KOPT-K1 (cell line): Measurements from ENCODE around the gene PPM1H.

Experiments used
- H3K27ac ChIP-seq: fragments of 200-600 bp; sonication (generic); 2 replicates; pipeline ENCODE4 v1.5.1; 2016; ENCODE audit warnings: antibody characterized with exemption, mild to moderate bottlenecking, low read depth, low read length; ENCODE audit not compliant: poor library complexity, severe bottlenecking
- H3K36me3 ChIP-seq: fragments of 200-600 bp; sonication (generic); 2 replicates; pipeline ENCODE4 v1.5.1; 2017; ENCODE audit warnings: antibody characterized with exemption, mild to moderate bottlenecking, low read length, moderate library complexity; ENCODE audit not compliant: insufficient read depth
- H3K9me3 ChIP-seq: fragments of 200-600 bp; sonication (generic); 2 replicates; pipeline ENCODE4 v1.5.1; 2017; ENCODE audit warnings: antibody characterized with exemption, low read length, mild to moderate bottlenecking; ENCODE audit not compliant: insufficient read depth, poor library complexity, severe bottlenecking

The PPM1H gene

GRCh38 chr12:62925680-62926079, 9.3 kb downstream of the PPM1H start:
- H3K9me3 ChIP-seq: no peaks in the 10 kb centered on the region
- H3K36me3 ChIP-seq: no peaks in the 10 kb centered on the region
- H3K27ac ChIP-seq: no peak overlapping the region

DNA sequence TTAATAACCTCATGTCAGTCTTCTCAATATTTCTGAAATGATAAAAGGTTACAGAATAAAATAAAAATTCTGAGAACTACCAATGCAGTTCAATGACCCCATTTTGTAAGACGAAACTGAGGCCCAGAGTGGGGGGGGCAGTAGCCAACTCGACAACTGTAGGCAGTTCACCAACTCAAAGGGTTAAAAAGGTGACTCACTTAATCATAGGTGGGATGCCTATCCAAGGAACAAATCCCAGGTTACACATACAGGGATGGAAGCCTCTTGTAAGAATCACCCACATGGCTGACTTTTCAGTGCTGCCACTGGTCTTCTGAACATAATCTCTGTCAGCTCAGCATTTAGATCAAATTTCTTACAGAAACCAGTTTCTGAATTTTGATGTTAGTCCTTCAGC, 10.9 kb downstream of the PPM1H start:
- Histone ChIP-seq H3K9me3 (no peaks in the 10 kb centered on the region), H3K27ac (no peak overlapping the region), H3K36me3 (no peaks in the 10 kb centered on the region)

DNA sequence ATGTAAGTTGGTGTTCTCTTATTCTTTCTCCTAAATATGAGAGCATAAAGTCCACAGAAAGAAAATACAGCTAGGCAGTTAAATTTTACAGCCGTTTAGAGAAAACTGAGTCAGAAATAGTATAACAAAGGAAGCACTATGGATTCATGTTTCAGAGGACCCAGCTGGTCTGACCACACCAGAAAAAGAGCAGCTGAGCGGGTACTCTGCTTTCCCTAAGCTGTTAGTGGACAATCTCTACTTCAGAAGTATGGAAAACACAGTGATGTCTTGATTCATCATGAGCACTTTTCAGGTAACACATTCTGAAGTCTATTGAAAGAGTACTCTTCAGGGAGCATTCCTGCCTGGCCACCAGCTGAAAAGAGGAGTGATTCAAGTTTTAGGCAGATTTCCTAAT, 12.4 kb downstream of the PPM1H start:
- no peak overlapping the region for H3K27ac ChIP-seq
- H3K36me3 ChIP-seq: no peaks in the 10 kb centered on the region
- H3K9me3 ChIP-seq: no peaks in the 10 kb centered on the region

GRCh38 chr12:62919838-62920237, 15.1 kb downstream of the PPM1H start:
- no peaks in the 10 kb centered on the region for H3K36me3 ChIP-seq

DNA sequence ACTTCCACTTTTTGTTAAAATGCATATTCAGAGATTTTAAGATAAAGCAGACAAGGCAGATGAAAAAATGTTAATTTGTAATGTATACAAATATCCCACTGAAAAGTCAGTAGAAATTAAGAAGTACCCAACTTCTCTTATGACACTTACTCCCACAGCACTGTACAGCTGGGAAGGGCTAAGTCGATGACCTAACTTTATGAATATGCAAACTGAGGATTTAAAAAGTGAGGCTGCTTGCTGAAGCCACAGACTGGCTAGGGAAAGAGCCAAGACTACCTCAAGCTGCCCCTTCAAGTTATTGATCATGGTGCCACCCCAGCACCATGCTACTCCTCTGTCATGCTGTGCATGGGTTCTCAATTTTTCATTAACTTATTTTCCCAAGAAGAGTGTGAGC, 17.0 kb downstream of the PPM1H start:
- Histone ChIP-seq H3K36me3 (no peaks in the 10 kb centered on the region), H3K9me3 (no peaks in the 10 kb centered on the region), H3K27ac (no peak overlapping the region)

More at GRCh38 chr12:62919838-62920237, 15.1 kb downstream of the PPM1H start:
- no peaks in the 10 kb centered on the region for H3K9me3 ChIP-seq
- H3K27ac ChIP-seq: no peak overlapping the region

DNA sequence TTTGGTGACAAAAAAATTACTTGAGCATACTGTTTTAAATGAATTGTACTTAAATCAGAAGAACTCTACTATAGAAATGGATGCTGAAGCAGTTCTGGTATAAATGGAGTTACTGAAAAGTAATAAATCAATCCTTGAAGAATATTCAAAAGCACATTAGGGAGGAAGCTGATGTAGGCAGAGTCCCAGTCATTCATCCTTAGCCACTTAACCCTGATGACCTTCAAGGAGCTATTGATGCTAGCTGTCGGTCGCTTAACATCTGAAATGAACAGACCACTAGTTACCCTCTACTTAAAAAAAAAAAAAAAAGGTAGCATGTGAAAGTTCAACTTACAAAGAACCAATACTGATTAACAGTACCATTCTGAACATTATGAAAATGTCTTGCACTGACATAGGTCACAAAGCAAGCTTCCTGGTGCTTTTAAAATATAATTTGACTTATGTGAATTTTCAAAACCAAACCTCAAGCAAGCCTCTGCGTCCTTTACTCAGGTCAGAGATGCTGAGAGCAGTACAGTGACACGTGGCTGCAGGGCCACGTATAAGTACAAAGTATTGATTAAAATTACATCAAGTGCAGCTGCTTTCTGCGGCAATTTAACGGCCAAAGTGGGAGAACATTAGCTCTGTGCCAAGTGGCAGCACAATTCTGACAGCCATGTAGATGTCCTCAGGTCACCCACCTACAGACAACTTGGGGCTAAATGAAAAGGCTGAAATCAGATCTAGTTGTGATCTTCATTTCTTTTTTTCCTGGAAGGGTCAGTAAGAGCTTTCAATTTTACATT, 18.1 kb downstream of the PPM1H start:
- H3K27ac ChIP-seq: no peak overlapping the region
- no peaks in the 10 kb centered on the region for H3K36me3 ChIP-seq
- H3K9me3 ChIP-seq: no peaks in the 10 kb centered on the region

DNA sequence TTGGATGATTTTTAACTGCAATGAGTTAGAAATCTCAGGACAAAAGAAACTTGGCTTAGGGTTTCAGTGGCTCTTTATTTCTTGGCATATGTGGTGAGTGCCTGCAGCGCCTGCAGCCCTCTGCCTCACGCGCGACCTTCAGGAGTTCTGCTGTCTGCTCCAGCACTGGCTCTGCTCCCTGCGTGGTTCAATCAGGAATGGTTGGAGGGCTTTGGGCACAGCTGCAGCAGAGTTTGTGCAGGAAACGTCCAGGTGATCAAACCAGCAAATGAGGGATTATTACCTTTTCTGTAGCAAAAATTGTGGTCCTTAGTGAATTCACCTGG, 19.8 kb downstream of the PPM1H start:
- Histone ChIP-seq H3K27ac (no peak overlapping the region), H3K36me3 (no peaks in the 10 kb centered on the region), H3K9me3 (no peaks in the 10 kb centered on the region)

DNA sequence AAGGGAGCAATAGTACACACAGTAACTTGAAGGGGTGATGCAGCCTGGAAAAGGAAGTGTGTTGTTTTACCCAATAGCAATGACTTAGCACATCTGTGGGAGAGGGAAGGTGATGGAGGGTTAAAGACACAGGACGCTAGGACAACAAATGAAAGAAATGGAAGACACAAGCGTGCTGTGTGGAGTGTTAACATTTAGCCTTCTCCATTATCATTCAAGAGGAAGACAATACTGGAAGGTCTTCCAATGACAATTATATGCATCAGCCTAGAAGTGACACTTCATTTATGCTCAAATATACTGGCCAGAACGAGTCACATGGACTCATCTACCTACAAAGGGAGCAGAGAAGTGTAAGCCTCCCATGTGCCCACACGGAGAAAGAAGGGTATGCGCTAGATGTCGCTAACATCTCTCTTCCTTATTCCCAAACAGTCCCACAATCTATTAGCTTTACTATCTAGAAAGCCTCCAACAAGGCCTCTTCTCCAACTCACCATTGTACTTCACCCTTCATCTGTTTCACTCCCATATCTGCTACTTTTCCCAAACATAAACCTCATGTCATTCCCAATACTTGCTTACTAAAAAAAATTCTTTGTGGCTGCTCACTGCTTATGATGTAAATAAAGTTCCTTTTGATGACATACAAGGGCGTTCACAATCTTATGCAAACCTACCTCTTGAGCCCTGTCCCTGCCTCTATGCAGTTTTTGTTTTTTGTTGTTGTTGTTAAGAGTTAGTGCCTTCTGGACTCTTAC, 20.3 kb downstream of the PPM1H start:
- Histone ChIP-seq H3K36me3 (no peaks in the 10 kb centered on the region), H3K9me3 (no peaks in the 10 kb centered on the region), H3K27ac (no peak overlapping the region)

DNA sequence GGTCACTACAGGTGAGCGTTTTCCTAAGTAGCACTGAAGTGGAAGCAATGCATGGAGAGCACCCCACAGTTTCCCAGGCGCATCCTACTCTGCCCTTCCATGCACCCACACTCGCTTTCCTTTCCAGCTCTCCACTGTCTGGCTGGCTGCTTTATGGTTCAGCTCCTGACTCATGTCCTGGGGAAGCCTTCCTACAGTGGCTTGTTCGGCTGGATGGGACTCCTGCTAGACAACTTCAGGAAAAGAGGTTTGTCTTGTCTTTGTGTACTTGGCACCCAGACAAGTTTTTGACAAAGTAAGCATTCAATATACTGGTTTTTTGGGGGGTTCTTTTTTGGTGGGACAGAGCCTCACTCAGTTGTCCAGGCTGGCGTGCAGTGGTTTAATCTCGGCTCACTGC, 21.6 kb downstream of the PPM1H start:
- no peak overlapping the region for H3K27ac ChIP-seq
- H3K36me3 ChIP-seq: no peaks in the 10 kb centered on the region
- H3K9me3 ChIP-seq: no peaks in the 10 kb centered on the region

DNA sequence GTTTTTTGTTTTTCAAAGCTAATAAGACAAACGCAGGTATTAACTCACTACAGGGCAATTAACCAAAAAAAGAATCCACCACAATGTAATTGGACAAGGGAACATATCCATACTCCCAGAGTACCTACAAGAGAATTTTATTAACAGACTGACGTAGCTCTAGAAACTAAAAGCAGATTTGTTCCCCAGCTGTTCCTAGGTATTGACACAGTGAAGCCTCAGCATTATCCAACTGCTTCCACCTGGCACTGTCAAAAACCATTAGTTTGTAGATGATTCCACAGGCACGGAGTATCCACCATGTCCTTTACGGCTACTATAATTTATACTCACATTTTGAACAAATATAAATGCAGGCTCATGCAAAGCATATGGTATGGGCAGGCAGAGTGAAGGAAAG, 22.3 kb downstream of the PPM1H start:
- H3K9me3 ChIP-seq: no peaks in the 10 kb centered on the region
- H3K27ac ChIP-seq: no peak overlapping the region
- H3K36me3 ChIP-seq: no peaks in the 10 kb centered on the region

DNA sequence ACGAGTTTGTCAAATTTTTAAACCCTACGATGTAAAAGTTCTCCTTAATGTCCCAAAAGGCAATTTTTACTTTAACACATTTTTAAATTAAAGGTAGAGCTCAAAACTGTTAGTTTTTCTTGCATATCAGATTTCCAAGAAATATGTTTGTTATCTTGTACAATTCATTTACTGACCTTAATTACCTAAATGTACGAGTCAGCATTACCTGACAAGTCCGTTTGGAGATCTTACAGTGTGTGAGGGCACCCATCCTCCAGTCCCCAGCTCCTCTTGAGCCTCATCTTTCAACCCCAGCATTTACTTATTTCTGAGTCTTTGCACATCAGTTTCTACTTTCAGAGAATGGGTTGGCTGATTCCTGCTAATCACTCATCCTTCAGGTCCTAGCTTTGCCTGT, 23.7 kb downstream of the PPM1H start:
- Histone ChIP-seq H3K36me3 (no peaks in the 10 kb centered on the region), H3K9me3 (no peaks in the 10 kb centered on the region), H3K27ac (no peak overlapping the region)

DNA sequence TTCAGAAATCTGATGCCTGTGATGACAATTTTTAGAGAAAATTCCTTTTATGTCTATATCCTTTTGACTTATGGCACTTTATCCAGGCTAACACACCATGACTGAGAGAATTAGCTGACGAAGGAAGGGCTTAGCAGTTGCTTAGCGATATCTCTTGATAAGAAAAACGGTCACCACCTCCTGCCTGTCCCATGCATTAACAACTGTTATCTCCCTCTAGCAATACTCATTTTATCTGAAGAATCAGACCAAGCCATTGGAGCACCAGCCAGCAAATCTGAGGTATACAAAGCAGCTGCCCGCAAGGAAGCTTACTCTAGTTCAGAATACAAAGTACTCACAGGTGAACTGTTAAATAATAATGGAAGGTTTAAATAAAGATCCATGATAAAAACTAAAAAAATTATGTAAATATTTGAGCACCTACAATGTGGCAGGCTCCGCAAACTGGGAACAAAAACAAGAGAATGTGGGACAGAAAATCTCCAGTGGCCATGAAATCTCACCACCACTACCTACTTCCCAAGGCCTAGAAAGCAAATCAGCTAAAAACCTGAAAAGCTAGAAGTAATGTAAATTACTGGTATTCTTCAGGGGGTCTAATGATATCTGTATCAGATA, 24.3 kb downstream of the PPM1H start:
- Histone ChIP-seq H3K27ac (no peak overlapping the region), H3K9me3 (no peaks in the 10 kb centered on the region), H3K36me3 (no peaks in the 10 kb centered on the region)

GRCh38 chr12:62909340-62909739, 25.6 kb downstream of the PPM1H start:
- no peaks in the 10 kb centered on the region for H3K36me3 ChIP-seq
- no peak overlapping the region for H3K27ac ChIP-seq
- H3K9me3 ChIP-seq: no peaks in the 10 kb centered on the region

DNA sequence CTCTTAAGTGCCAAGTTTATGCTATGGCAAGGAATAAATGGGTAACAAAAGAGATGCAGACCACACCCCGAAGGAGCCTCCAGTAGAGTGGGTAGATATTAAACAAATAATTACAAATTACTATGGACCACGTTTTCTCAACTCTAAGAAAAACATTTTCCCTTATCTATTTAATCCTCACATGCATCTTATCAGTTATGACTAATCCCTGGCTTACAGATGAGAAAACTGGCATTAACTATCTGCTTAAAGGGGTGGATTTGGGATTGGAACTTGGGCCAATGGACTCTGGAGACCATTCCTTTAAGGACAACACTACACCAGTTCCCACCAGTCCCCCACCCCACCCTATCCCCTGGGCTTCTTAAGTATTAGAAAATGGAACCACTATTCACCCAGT, 26.3 kb downstream of the PPM1H start:
- H3K9me3 ChIP-seq: no peaks in the 10 kb centered on the region
- no peak overlapping the region for H3K27ac ChIP-seq
- no peaks in the 10 kb centered on the region for H3K36me3 ChIP-seq

- Histone ChIP-seq H3K9me3 (no peaks in the 10 kb centered on the region), H3K36me3 (no peaks in the 10 kb centered on the region), H3K27ac (no peak overlapping the region)
Measured at GRCh38 chr12:62907561-62907960, 27.4 kb downstream of the PPM1H start.
